Panc1 (cell line): ENCODE measurements around the gene CBX4. TPM values are rescaled to one million over a fixed set of nuclear protein-coding genes. Genes with fewer than 3 reads are reported as not detected.

Experiments
- ATAC-seq: fragments of 200-7000 bp; cut with Tn5 transposase; 2 replicates; pipeline ENCODE4 v1.9.1; 2020; ENCODE audit warnings: mild to moderate bottlenecking, moderate library complexity
- BruUV-seq: library from RNA; stranded (reverse); fragments of 400-500 nt; replicated peaks from 2 replicates; lab custom pipeline; 2021; lab: Mats Ljungman, UMichigan
- CTCF ChIA-PET: fragments of 300-600 bp; sonication (Branson Sonifier 250); formaldehyde crosslinking; loops from one replicate; lab custom pipeline; 2022; ENCODE audit warnings: antibody characterized with exemption; lab: Charles Lee
- POLR2A ChIA-PET: fragments of 300-600 bp; sonication (Branson Sonifier 250); formaldehyde crosslinking; loops from one replicate; lab custom pipeline; 2022; ENCODE audit warnings: antibody characterized with exemption; lab: Charles Lee
- DNase-seq: peaks from one replicate; pipeline ENCODE4 v3.0.0-alpha.2; 2010; ENCODE audit warnings: low read depth, low spot score
- H3K27ac ChIP-seq: 2 replicates; pipeline ENCODE4 v1.5.1; 2011; ENCODE audit warnings: mild to moderate bottlenecking, low read length, inconsistent platforms
- H3K27me3 ChIP-seq: fragments of 200-500 bp; sonication (Bioruptor generic); 2 replicates; pipeline ENCODE4 v1.6.0; 2014; ENCODE audit warnings: low read length, inconsistent platforms; ENCODE audit not compliant: control insufficient read depth, insufficient read depth
- H3K36me3 ChIP-seq: fragments of 200-500 bp; sonication (Bioruptor generic); 2 replicates; pipeline ENCODE4 v1.5.1; 2014; ENCODE audit warnings: inconsistent platforms, mild to moderate bottlenecking, low read length, moderate library complexity; ENCODE audit not compliant: control insufficient read depth, insufficient read depth
- H3K4me1 ChIP-seq: 2 replicates; pipeline ENCODE4 v1.5.1; 2011; ENCODE audit warnings: inconsistent platforms, mild to moderate bottlenecking, low read length, moderate library complexity; ENCODE audit not compliant: control insufficient read depth, insufficient read depth
- H3K4me3 ChIP-seq, 2 experiments: 2 replicates each; pipeline ENCODE4 v1.5.1; 2011 to 2012; ENCODE audit warnings: low read depth in 2 of 2, low read length in 2 of 2, mild to moderate bottlenecking in 2 of 2, inconsistent platforms in 1 of 2, moderate library complexity in 1 of 2
- H3K9me3 ChIP-seq: fragments of 200-500 bp; sonication (Bioruptor generic); 2 replicates; pipeline ENCODE4 v1.5.1; 2014; ENCODE audit warnings: low read depth, mild to moderate bottlenecking, inconsistent platforms, low read length, moderate library complexity; ENCODE audit not compliant: control insufficient read depth, insufficient read depth
- CTCF ChIP-seq: fragments of 450-650 bp; IDR thresholded peaks from 2 replicates; pipeline ENCODE4 v1.5.1; 2017; ENCODE audit warnings: mild to moderate bottlenecking
- POLR2AphosphoS5 ChIP-seq: IDR thresholded peaks from 2 replicates; pipeline ENCODE4 v1.6.1; 2012; ENCODE audit warnings: mild to moderate bottlenecking, low read depth, low read length, moderate library complexity
- REST ChIP-seq, 2 experiments: IDR thresholded peaks; 2 replicates each; pipeline ENCODE4 v1.6.1; 2011 to 2012; ENCODE audit warnings: low read depth in 2 of 2, control low read depth in 1 of 2, low read length in 1 of 2, mild to moderate bottlenecking in 1 of 2, moderate library complexity in 1 of 2; ENCODE audit not compliant: insufficient read depth in 1 of 2
- SIN3A ChIP-seq: IDR thresholded peaks from 2 replicates; pipeline ENCODE4 v1.6.1; 2012; ENCODE audit warnings: low read depth, mild to moderate bottlenecking, low read length, moderate library complexity, borderline replicate concordance; ENCODE audit not compliant: insufficient read depth
- TCF7L2 ChIP-seq: IDR thresholded peaks from 2 replicates; pipeline ENCODE4 v1.6.1; 2011; ENCODE audit warnings: mild to moderate bottlenecking, low read depth, low read length, inconsistent platforms
- in situ Hi-C: cut with HindIII; loops from 2 replicates; pipeline ENCODE4 v1.10.0; 2016; ENCODE audit warnings: low sequenced_read_pairs, low pct_unique_long_range_greater_than_20kb
- intact Hi-C: fragments of 100-400 bp; cut with micrococcal nuclease; formaldehyde crosslinking; loops from one replicate; pipeline ENCODE4 v1.10.0; 2022; ENCODE audit not compliant: unreplicated experiment
- total RNA-seq: library from RNA; stranded (reverse); gene quantifications from one replicate; pipeline ENCODE4 v1.2.1, GENCODE V29; 2021; ENCODE audit not compliant: unreplicated experiment

Gene CBX4
- total RNA-seq, 1 experiment from 2014 or later = 48.6 TPM

- H3K4me3 ChIP-seq = peak overlapping the region; percentile 65 to 97
- in situ Hi-C loops = no loop called here
Measured at GRCh38 chr17:79835953-79836509, 3.2 kb downstream of the CBX4 start.

GRCh38 chr17:79835470-79835899 is 3.8 kb downstream of the CBX4 start:
- BruUV-seq = no TSS peak
- peaks cover 50% of the 10 kb centered on the region for H3K4me1 ChIP-seq
- no peaks in the 10 kb centered on the region for H3K27me3 ChIP-seq
- H3K27ac ChIP-seq = peak overlapping the region; percentile 75
- H3K4me3 ChIP-seq = no peak overlapping the region
- intact Hi-C loops (loop anchor here (1.0 to 10.0 kb wide), 3 partner anchors 25 to 152 kb away; no protein-coding TSS in a partner anchor), in situ Hi-C loops (no loop called here)
- no peaks in the 10 kb centered on the region for H3K9me3 ChIP-seq
- no peak for DNase-seq
- peaks cover 9% of the 10 kb centered on the region for H3K36me3 ChIP-seq
- CTCF ChIA-PET = interaction anchor here (0.6 to 1.3 kb wide), 13 partner anchors 9 to 135 kb away, joined by 3 to 9 read pairs (median 4); partner anchors contain the start of gene CBX8
- POLR2A ChIA-PET = interaction anchor here (1.3 kb wide), 2 partner anchors 17 to 27 kb away, joined by 3 to 8 read pairs; no protein-coding TSS in a partner anchor
- no peak for ATAC-seq
- TF ChIP-seq POLR2AphosphoS5 = no peak
- no peak for TF ChIP-seq SIN3A
- no peak for TF ChIP-seq REST (IDR thresholded peaks at IDR 0.05; ENCODE audit: insufficient read depth in 1 of 2, low read depth in 2 of 2, low read length in 1 of 2)
- TF ChIP-seq CTCF = no peak

More at GRCh38 chr17:79835953-79836509, 3.2 kb downstream of the CBX4 start:
- TF ChIP-seq REST (IDR thresholded peaks at IDR 0.05; ENCODE audit: insufficient read depth in 1 of 2, low read depth in 2 of 2, low read length in 1 of 2) (no peak), CTCF (no peak), POLR2AphosphoS5 (no peak; the same call in 1 of the 2 replicates), SIN3A (no peak), TCF7L2 (no peak)
- no peaks in the 10 kb centered on the region for H3K9me3 ChIP-seq
- H3K36me3 ChIP-seq = peaks cover 9% of the 10 kb centered on the region
- POLR2A ChIA-PET = interaction anchor here (1.3 kb wide), 2 partner anchors 18 to 28 kb away, joined by 3 to 8 read pairs; no protein-coding TSS in a partner anchor
- peaks cover 45% of the 10 kb centered on the region for H3K4me1 ChIP-seq
- peak overlapping the region; percentile 75 for H3K27ac ChIP-seq
- ATAC-seq (no peak), DNase-seq (no peak)
- CTCF ChIA-PET = interaction anchor here (0.6 to 1.8 kb wide), 6 partner anchors 8 to 135 kb away, joined by 3 to 12 read pairs (median 4); no protein-coding TSS in a partner anchor
- BruUV-seq = no TSS peak
- intact Hi-C loops = loop anchor here (1.0 to 10.0 kb wide), 3 partner anchors 26 to 151 kb away; no protein-coding TSS in a partner anchor
- no peaks in the 10 kb centered on the region for H3K27me3 ChIP-seq
